Thyroid gland (tissue), 4 donors: Measurements from ENCODE around the gene SEMA4D.

Source experiments
- POLR2A ChIP-seq, 2 donors: fragments of 450-650 bp; IDR thresholded peaks; one replicate each; pipeline ENCODE4 v1.6.1; 2017; ENCODE audit warnings: antibody characterized with exemption in 2 of 2, mild to moderate bottlenecking in 2 of 2, moderate library complexity in 1 of 2
- TF ChIP-seq, protein P1 (sequence below), 6 experiments: fragments of 200-600 bp in 3 of 6; fragments of 450-650 bp in 3 of 6; sonication (generic) in 3 of 6; IDR thresholded peaks; one replicate each; pipeline ENCODE4 v1.5.1; 2016 to 2019; ENCODE audit warnings: antibody characterized with exemption in 6 of 6, mild to moderate bottlenecking in 2 of 6, inconsistent platforms in 1 of 6, moderate library complexity in 1 of 6

DNA sequence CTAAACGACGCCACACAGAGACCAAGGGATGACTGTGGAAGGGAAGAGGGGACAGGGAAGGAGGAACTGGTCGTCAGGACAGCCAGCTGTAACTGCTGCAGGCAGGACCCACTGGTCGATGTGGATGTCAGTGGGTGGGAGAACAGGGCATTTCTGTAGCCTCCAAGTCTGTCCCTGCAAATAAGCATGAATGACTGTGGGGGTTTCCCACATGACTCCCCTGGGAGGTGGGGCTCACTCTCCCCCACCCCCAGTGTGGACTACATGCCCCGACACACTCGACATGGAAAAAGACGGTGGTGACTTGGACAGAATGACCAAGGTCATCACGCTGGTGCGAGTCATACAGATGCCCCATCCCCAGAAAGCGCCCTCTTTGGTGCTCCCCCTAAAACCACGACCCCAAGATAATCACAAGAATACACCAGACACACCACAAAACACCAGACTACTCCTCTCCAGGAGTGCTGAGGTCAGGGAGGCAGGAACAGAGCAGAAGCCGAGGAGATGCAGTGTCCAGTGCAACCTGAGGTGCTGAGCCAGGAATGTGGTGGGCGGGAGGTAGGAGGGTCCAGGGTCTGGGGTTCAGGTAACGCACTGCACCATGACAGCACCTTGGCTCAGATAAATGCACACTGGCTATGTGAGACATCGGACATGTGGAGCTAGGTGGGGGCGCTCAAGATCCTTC, 114.7 kb downstream of the SEMA4D start:
- TF ChIP-seq, protein P1, sequence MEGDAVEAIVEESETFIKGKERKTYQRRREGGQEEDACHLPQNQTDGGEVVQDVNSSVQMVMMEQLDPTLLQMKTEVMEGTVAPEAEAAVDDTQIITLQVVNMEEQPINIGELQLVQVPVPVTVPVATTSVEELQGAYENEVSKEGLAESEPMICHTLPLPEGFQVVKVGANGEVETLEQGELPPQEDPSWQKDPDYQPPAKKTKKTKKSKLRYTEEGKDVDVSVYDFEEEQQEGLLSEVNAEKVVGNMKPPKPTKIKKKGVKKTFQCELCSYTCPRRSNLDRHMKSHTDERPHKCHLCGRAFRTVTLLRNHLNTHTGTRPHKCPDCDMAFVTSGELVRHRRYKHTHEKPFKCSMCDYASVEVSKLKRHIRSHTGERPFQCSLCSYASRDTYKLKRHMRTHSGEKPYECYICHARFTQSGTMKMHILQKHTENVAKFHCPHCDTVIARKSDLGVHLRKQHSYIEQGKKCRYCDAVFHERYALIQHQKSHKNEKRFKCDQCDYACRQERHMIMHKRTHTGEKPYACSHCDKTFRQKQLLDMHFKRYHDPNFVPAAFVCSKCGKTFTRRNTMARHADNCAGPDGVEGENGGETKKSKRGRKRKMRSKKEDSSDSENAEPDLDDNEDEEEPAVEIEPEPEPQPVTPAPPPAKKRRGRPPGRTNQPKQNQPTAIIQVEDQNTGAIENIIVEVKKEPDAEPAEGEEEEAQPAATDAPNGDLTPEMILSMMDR (IDR thresholded peaks at IDR 0.05), result no peak
- no peak for TF ChIP-seq POLR2A (IDR thresholded peaks at IDR 0.05)
